ENCODE data around the gene LPP. TPM values are rescaled to one million over a fixed set of nuclear protein-coding genes. Genes with fewer than 3 reads are reported as not detected.

LPP gene
- total RNA-seq, 1 donor from 2014 or later = 97.4 TPM

DNA sequence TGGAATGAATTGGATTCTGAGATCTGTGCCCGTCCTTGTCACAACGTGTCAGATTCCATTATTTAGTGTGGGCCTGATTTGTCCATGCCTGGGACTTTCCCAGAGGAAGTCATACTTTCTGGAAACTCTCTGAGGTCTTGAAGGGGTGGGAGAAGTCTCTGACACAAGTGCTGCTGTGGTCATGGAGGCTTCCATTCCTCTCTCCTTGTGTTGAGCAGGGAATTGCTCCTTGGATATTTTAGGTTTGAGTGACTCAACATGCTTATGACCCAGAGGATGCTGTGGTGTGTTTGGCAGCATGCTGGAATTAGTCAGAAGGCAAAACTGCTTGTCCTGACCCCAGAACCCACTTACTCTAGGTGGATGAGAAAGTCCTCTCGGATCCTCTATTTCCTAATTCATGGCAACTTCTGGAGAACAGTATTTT is 132.1 kb downstream of the LPP start:
- H3K27ac ChIP-seq (replicated peaks) = peak overlapping the region; percentile 76
- DNase-seq = no peak
- H3K4me1 ChIP-seq = peaks cover 89% of the 10 kb centered on the region
- H3K36me3 ChIP-seq = no peaks in the 10 kb centered on the region
- H3K27me3 ChIP-seq (ENCODE audit: low read depth) = no peaks in the 10 kb centered on the region
- TF ChIP-seq, protein P1, sequence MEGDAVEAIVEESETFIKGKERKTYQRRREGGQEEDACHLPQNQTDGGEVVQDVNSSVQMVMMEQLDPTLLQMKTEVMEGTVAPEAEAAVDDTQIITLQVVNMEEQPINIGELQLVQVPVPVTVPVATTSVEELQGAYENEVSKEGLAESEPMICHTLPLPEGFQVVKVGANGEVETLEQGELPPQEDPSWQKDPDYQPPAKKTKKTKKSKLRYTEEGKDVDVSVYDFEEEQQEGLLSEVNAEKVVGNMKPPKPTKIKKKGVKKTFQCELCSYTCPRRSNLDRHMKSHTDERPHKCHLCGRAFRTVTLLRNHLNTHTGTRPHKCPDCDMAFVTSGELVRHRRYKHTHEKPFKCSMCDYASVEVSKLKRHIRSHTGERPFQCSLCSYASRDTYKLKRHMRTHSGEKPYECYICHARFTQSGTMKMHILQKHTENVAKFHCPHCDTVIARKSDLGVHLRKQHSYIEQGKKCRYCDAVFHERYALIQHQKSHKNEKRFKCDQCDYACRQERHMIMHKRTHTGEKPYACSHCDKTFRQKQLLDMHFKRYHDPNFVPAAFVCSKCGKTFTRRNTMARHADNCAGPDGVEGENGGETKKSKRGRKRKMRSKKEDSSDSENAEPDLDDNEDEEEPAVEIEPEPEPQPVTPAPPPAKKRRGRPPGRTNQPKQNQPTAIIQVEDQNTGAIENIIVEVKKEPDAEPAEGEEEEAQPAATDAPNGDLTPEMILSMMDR (IDR thresholded peaks at IDR 0.05; ENCODE audit: borderline replicate concordance) = no peak
- H3K9me3 ChIP-seq (replicated peaks) = no peaks in the 10 kb centered on the region
- intact Hi-C loops (cut with micrococcal nuclease) = no loop called here
- H3K4me3 ChIP-seq = no peak overlapping the region

DNA sequence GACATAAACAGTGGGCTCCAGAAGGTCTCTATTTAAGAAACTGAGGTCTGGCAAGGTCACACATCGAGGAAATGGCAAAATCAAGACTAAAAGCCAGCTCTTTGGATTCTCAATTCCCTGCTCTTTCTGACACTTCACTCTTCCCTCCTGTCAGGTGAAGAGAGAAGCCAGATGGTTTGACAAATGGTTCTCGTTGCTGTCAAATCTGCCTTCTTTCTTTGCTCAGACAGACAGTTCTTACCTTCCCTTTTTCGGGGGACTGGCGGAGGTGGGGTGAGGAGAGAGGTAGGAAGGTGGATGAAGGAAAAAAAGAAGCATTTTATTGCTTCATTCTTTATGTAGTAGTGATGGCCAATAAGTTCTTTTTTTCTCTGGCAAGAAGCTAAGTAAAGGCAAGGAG is 133.4 kb downstream of the LPP start:
- H3K36me3 ChIP-seq = no peaks in the 10 kb centered on the region
- H3K9me3 ChIP-seq (replicated peaks) = no peaks in the 10 kb centered on the region
- no peak overlapping the region for H3K4me3 ChIP-seq
- peak overlapping the region; percentile 76 for H3K27ac ChIP-seq (replicated peaks)
- TF ChIP-seq, protein P1 (IDR thresholded peaks at IDR 0.05; ENCODE audit: borderline replicate concordance) = no peak
- peaks cover 94% of the 10 kb centered on the region for H3K4me1 ChIP-seq
- intact Hi-C loops (cut with micrococcal nuclease) = no loop called here
- DNase-seq = no peak
- H3K27me3 ChIP-seq (ENCODE audit: low read depth) = no peaks in the 10 kb centered on the region

DNA sequence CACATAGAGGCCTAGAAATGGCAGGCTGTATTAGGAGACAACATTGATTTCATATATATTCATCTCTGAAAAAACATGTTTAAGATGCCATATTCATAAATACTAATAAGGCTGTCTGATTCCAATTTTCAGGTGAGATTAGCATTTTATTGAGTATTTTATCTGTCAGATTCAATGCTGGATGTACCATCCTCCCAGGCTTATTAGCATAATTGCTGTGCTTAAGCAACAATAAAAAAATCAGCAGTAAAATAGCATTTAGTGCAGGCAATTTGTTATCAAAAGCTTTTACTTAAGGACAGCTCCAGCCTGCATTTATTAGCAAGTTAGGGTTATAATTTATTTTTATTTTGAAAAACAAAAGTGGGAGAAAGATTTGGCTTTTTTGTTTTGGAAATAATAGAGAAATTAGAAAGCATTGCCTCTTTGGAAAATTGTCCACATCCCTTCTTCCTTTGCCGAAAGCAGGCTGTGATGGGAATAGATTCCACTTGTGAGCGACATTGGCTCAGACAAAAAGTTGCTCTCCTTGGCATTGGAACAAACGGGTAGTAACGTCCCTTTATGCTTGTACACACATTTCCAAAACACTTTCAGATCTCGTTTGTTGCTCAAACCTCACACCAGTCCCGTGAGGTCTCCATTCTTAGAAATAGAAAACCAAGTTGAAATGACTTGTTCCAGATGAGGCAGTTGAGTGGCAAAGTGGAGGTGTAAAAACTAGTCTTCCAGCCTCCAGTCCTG is 134.0 kb downstream of the LPP start:
- Histone ChIP-seq H3K27ac (replicated peaks) (peak overlapping the region; percentile 76), H3K4me1 (peaks cover 90% of the 10 kb centered on the region), H3K9me3 (replicated peaks) (no peaks in the 10 kb centered on the region), H3K4me3 (no peak overlapping the region), H3K27me3 (ENCODE audit: low read depth) (no peaks in the 10 kb centered on the region), H3K36me3 (no peaks in the 10 kb centered on the region)
- TF ChIP-seq, protein P1 (IDR thresholded peaks at IDR 0.05; ENCODE audit: borderline replicate concordance) = no peak
- DNase-seq = no peak
- intact Hi-C loops (cut with micrococcal nuclease) = no loop called here

DNA sequence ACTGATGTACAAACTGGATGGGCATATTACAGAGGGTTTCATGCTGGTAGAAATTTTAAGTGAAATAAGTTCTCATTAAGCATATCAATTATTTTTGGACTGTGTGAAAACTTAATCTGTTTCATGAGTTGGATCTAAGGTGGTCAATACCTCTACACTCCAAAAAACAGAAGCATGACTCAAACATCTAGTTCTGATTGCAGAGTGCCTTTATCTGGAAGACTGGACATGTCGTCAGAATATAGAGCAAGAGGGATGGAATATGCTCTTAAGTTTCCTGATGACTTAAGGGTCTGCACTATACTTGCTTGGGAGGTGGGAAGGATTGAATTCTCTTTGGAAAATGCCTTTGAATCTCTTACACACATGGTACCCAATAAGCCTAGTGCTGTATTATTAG is 138.3 kb downstream of the LPP start:
- no peaks in the 10 kb centered on the region for H3K9me3 ChIP-seq (replicated peaks)
- H3K27ac ChIP-seq (replicated peaks) = peak overlapping the region; percentile 70
- intact Hi-C loops (cut with micrococcal nuclease) = no loop called here
- TF ChIP-seq, protein P1 (IDR thresholded peaks at IDR 0.05; ENCODE audit: borderline replicate concordance) = no peak
- H3K27me3 ChIP-seq (ENCODE audit: low read depth) = no peaks in the 10 kb centered on the region
- no peak for DNase-seq
- no peak overlapping the region for H3K4me3 ChIP-seq
- no peaks in the 10 kb centered on the region for H3K36me3 ChIP-seq
- peaks cover 80% of the 10 kb centered on the region for H3K4me1 ChIP-seq

DNA sequence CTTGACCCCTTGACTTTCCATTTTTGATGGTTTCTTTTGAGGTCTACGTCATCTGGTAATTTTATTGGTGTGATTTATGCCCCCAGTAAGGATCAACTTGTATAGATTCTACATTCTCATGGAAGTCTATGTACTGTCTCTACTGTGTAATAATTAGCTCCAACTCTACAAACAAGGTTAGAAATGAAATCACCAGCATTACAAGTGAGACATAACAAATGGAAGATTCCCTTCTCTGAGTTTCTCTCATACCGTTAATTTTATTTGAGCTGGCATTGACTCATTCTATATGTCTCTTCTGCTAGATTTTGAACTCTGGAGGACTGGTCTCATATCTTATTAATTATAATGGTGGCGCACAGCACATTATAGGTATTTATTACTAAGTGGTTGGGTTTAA is 138.9 kb downstream of the LPP start:
- intact Hi-C loops (cut with micrococcal nuclease) = no loop called here
- H3K4me1 ChIP-seq = peaks cover 80% of the 10 kb centered on the region
- TF ChIP-seq, protein P1 (IDR thresholded peaks at IDR 0.05; ENCODE audit: borderline replicate concordance) = no peak

More for the DNA sequence above, 138.9 kb downstream of the LPP start:
- Histone ChIP-seq H3K27ac (replicated peaks) (peak overlapping the region; percentile 70), H3K36me3 (no peaks in the 10 kb centered on the region), H3K27me3 (ENCODE audit: low read depth) (no peaks in the 10 kb centered on the region), H3K4me3 (no peak overlapping the region), H3K9me3 (replicated peaks) (no peaks in the 10 kb centered on the region)
- DNase-seq = no peak
